GM12864 (cell line): ENCODE measurements around the gene PAQR6.

ENCODE experiments used
- DNase-seq: peaks from one replicate; pipeline ENCODE4 v3.0.0-alpha.2; 2011; ENCODE audit warnings: low read depth
- H3K4me3 ChIP-seq: 2 replicates; pipeline ENCODE4 v1.5.1; 2011; ENCODE audit warnings: mild to moderate bottlenecking, low read depth, low read length, control low read depth
- TF ChIP-seq, protein P1 (sequence below): IDR thresholded peaks from 2 replicates; pipeline ENCODE4 v1.5.1; 2011; ENCODE audit warnings: low read depth, mild to moderate bottlenecking, moderate library complexity, low read length, control low read depth, inconsistent platforms; ENCODE audit errors: missing control alignments

Gene PAQR6

DNA sequence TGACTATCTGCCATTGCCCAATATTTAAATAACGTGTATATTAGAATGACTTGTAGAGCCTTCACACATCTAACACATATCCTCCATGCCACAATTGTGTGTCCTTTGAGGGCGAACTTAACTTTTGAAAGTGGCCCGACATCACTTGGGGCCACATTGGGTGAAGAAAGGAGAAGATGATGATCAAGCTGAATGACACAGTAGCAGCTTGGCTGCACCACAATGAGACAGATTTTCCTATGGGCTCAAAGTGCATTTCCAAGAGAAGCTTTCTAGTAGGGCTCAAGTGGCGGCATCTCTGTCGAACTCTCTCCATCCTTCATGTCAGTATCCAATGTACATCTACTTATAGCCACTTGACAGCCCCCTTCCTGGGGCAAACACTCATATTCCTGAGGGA, 9.6 kb downstream of the PAQR6 start:
- TF ChIP-seq, protein P1, sequence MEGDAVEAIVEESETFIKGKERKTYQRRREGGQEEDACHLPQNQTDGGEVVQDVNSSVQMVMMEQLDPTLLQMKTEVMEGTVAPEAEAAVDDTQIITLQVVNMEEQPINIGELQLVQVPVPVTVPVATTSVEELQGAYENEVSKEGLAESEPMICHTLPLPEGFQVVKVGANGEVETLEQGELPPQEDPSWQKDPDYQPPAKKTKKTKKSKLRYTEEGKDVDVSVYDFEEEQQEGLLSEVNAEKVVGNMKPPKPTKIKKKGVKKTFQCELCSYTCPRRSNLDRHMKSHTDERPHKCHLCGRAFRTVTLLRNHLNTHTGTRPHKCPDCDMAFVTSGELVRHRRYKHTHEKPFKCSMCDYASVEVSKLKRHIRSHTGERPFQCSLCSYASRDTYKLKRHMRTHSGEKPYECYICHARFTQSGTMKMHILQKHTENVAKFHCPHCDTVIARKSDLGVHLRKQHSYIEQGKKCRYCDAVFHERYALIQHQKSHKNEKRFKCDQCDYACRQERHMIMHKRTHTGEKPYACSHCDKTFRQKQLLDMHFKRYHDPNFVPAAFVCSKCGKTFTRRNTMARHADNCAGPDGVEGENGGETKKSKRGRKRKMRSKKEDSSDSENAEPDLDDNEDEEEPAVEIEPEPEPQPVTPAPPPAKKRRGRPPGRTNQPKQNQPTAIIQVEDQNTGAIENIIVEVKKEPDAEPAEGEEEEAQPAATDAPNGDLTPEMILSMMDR: no peak
- no peak for DNase-seq
- H3K4me3 ChIP-seq: no peak overlapping the region

GRCh38 chr1:156236164-156236563, 11.7 kb downstream of the PAQR6 start:
- TF ChIP-seq, protein P1: no peak
- no peak overlapping the region for H3K4me3 ChIP-seq
- no peak for DNase-seq

- no peak for DNase-seq
- TF ChIP-seq, protein P1: no peak
Observed at GRCh38 chr1:156233426-156234127, 14.3 kb downstream of the PAQR6 start.

GRCh38 chr1:156232201-156232894, 15.5 kb downstream of the PAQR6 start:
- no peak overlapping the region for H3K4me3 ChIP-seq
- TF ChIP-seq, protein P1: no peak
- no peak for DNase-seq

More at GRCh38 chr1:156233426-156234127, 14.3 kb downstream of the PAQR6 start:
- no peak overlapping the region for H3K4me3 ChIP-seq

GRCh38 chr1:156230473-156230837, 17.4 kb downstream of the PAQR6 start:
- no peak for DNase-seq
- TF ChIP-seq, protein P1: no peak
- no peak overlapping the region for H3K4me3 ChIP-seq

- TF ChIP-seq, protein P1: no peak
- no peak for DNase-seq
- no peak overlapping the region for H3K4me3 ChIP-seq
Observed at GRCh38 chr1:156229809-156230472, 17.9 kb downstream of the PAQR6 start.
